Adipose tissue (tissue), 3 donors: ENCODE measurements around the gene NME7. TPM values are rescaled to one million over a fixed set of nuclear protein-coding genes. Genes with fewer than 3 reads are reported as not detected.
"Not testable (repeated sequence)": the region's sequence is repeated elsewhere in the genome, so short reads cannot be mapped to it uniquely, and the experiment has no call there.

Experiments
- H3K27ac ChIP-seq: one replicate; pipeline ENCODE4 v1.5.1; 2013; ENCODE audit warnings: low read depth, low read length
- WGBS, 3 donors: extraction: QIAGEN DNeasy Blood & Tissue Kit; methylation state at CpG; one replicate each; pipeline ENCODE4 v1.1.7; 2013; 5-methylcytosine and 5-hydroxymethylcytosine counted together
- polyA plus RNA-seq, 3 donors: library from polyadenylated mRNA; stranded (reverse); fragments of 200-250 nt; gene quantifications; one replicate each; pipeline ENCODE4 v1.2.3, GENCODE V29; 2013
- donor health status: healthy with polysubstance abuse.
- donor health status: Bipolar disorder and iron deficiency.
- donor health status: healthy.

Gene NME7
- polyA plus RNA-seq, 3 donors: 7.2 to 14.3 (median 7.5) TPM

- WGBS, 3 donors: 35 to 95% (median 87%) methylated on average over 7 of the region's 7 CpGs
- no peak overlapping the region for H3K27ac ChIP-seq
Measured at GRCh38 chr1:169144941-169145626, 222.5 kb downstream of the NME7 start.

- H3K27ac ChIP-seq: no peak overlapping the region
Measured at GRCh38 chr1:169143984-169144383, 223.6 kb downstream of the NME7 start.

GRCh38 chr1:169143346-169143745, 224.3 kb downstream of the NME7 start:
- 76 to 87% (median 86%) methylated on average over 3 of the region's 3 CpGs for WGBS, 3 donors
- H3K27ac ChIP-seq: no peak overlapping the region

GRCh38 chr1:169142129-169142528, 225.5 kb downstream of the NME7 start:
- 36 to 78% (median 41%) methylated on average over 1 of the region's 1 CpG for WGBS, 3 donors
- H3K27ac ChIP-seq: no peak overlapping the region

- H3K27ac ChIP-seq: no peak overlapping the region
- 86 to 97% (median 93%) methylated on average over 3 of the region's 3 CpGs for WGBS, 3 donors
Measured at GRCh38 chr1:169141356-169141755, 226.2 kb downstream of the NME7 start.

- 81 to 91% (median 90%) methylated on average over 2 of the region's 2 CpGs for WGBS, 3 donors
Measured at GRCh38 chr1:169138866-169139670, 228.5 kb downstream of the NME7 start.

GRCh38 chr1:169137357-169137756, 230.2 kb downstream of the NME7 start:
- WGBS, 3 donors: 91 to 98% (median 96%) methylated on average over 4 of the region's 4 CpGs
- H3K27ac ChIP-seq: no peak overlapping the region

More at GRCh38 chr1:169138866-169139670, 228.5 kb downstream of the NME7 start:
- H3K27ac ChIP-seq: no peak overlapping the region

GRCh38 chr1:169133801-169134502, 233.6 kb downstream of the NME7 start:
- 72 to 93% (median 84%) methylated on average over 2 of the region's 2 CpGs for WGBS, 3 donors
- H3K27ac ChIP-seq: no peak overlapping the region

- H3K27ac ChIP-seq: no peak overlapping the region
- WGBS, 3 donors: 77 to 86% (median 81%) methylated on average over 5 of the region's 5 CpGs
Measured at GRCh38 chr1:169133228-169133576, 234.4 kb downstream of the NME7 start.

GRCh38 chr1:169132512-169133227, 234.9 kb downstream of the NME7 start:
- WGBS, 3 donors: 77 to 88% (median 78%) methylated on average over 4 of the region's 4 CpGs
- H3K27ac ChIP-seq: no peak overlapping the region

- no peak overlapping the region for H3K27ac ChIP-seq
- 88 to 95% (median 91%) methylated on average over 4 of the region's 4 CpGs for WGBS, 3 donors
Measured at GRCh38 chr1:169130683-169131082, 236.9 kb downstream of the NME7 start.

GRCh38 chr1:169129109-169129784, 238.3 kb downstream of the NME7 start:
- WGBS, 3 donors: 59 to 80% (median 73%) methylated on average over 6 of the region's 6 CpGs
- H3K27ac ChIP-seq: no peak overlapping the region

GRCh38 chr1:169128562-169128961, 239.0 kb downstream of the NME7 start:
- no peak overlapping the region for H3K27ac ChIP-seq
- 81 to 92% (median 90%) methylated on average over 2 of the region's 2 CpGs for WGBS, 3 donors

- no peak overlapping the region for H3K27ac ChIP-seq
- 71 to 95% (median 87%) methylated on average over 3 of the region's 3 CpGs for WGBS, 3 donors
Measured at GRCh38 chr1:169127305-169127704, 240.3 kb downstream of the NME7 start.

- H3K27ac ChIP-seq: no peak overlapping the region
- 82 to 96% (median 94%) methylated on average over 3 of the region's 3 CpGs for WGBS, 3 donors
Measured at GRCh38 chr1:169126335-169126734, 241.3 kb downstream of the NME7 start.

GRCh38 chr1:169125597-169125996, 242.0 kb downstream of the NME7 start:
- WGBS, 3 donors: 86 to 95% (median 92%) methylated on average over 6 of the region's 6 CpGs
- not testable (repeated sequence) for H3K27ac ChIP-seq

GRCh38 chr1:169124459-169124858, 243.1 kb downstream of the NME7 start:
- H3K27ac ChIP-seq: no peak overlapping the region
- 33 to 80% (median 78%) methylated on average over 2 of the region's 2 CpGs for WGBS, 3 donors

GRCh38 chr1:169122976-169123375, 244.6 kb downstream of the NME7 start:
- H3K27ac ChIP-seq: no peak overlapping the region
- 55 to 83% (median 80%) methylated on average over 6 of the region's 6 CpGs for WGBS, 3 donors
